ENCODE data around the gene HOXC10. TPM values are rescaled to one million over a fixed set of nuclear protein-coding genes. Genes with fewer than 3 reads are reported as not detected.

HOXC10 gene
- total RNA-seq, 1 donor from 2014 or later, result not detected

DNA sequence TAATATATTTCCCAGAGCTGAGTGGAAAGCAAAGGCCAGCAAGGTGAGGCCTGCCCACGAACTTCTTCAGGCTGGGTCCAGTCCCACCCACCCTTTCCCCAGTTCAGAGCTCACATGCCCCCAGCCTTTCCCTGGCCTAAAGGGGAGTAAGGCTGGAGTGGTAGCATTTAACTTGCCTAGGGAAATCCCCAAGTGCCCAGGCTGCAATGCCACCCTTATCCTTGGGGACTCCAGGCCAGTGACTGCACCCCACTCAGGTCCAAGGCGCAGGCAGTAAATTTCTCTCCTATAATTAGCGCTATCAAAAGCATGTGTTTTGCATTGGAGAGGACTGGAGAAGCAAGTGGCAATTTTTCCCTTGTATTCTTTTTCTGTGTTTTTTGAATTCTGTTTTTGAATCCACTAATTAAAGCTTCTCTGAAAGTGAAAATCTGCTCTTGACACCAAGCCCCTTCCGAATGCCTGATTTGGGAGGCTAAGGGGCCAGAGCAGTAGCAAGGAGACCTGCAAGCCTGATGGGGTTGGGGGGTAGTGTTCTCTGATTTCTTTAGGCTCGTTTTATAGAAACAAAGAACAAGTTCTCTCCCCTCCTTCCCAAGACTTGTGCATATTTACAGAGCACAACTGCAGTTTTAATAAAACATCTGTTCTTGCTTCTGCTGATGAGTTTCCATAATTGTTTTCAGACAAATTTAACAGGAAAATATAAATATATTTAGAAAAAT, 39.8 kb downstream of the HOXC10 start:
- H3K36me3 Mint-ChIP-seq (ENCODE audit: unreplicated experiment), result no peaks in the 10 kb centered on the region
- no peak for DNase-seq

DNA sequence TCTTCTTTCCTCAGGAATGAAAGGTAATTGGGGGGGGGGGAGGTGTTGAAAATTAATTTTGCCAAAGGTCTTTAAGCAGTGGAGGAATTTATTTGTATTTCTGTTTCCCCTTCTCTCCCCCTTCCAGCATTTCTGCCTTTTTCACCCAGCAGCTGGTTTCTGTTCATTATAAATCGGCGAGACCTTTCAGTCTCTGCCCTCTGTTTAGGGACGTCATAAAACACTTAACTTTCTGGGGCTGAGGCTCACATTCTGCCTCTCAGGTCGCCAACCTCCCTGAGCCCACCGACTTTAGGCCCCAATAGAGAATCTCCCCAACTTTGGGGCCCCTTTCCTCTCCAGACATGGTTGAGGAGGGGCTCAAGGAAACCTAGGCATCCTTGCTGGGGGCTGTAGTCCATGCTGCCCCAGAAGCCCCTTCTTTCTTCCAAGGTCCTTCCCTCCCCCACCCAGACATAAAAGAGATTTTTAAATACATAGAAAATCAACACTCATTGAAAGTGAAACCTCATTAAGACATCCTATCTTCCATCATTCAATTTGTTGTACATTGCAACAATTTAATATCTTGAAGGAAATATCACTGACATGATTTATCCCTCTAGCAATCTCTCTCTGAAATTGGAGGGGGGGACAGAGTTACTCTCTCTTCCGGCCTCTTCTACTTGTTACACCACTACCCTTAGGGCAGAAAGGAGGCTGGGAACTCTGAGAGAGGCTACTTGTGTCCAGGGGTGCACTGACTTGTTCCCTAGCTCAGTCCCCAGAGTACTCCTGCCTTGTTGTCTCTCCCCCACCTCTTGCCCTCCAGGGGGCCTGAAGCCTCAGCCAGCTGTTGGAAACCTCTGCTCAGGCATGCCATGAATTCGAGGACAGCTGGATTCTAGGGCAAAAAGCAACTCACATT, 40.8 kb downstream of the HOXC10 start:
- Mint-ChIP-seq H3K27ac (ENCODE audit: unreplicated experiment) (no peak overlapping the region), H3K9me3 (ENCODE audit: unreplicated experiment) (peaks cover 2% of the 10 kb centered on the region), H3K27me3 (ENCODE audit: unreplicated experiment) (peaks cover 45% of the 10 kb centered on the region), H3K36me3 (ENCODE audit: unreplicated experiment) (no peaks in the 10 kb centered on the region), H3K4me1 (ENCODE audit: low read depth, unreplicated experiment) (peaks cover 4% of the 10 kb centered on the region), H3K4me3 (ENCODE audit: unreplicated experiment) (no peak overlapping the region)
- DNase-seq, result no peak
- TF ChIP-seq, protein P1, sequence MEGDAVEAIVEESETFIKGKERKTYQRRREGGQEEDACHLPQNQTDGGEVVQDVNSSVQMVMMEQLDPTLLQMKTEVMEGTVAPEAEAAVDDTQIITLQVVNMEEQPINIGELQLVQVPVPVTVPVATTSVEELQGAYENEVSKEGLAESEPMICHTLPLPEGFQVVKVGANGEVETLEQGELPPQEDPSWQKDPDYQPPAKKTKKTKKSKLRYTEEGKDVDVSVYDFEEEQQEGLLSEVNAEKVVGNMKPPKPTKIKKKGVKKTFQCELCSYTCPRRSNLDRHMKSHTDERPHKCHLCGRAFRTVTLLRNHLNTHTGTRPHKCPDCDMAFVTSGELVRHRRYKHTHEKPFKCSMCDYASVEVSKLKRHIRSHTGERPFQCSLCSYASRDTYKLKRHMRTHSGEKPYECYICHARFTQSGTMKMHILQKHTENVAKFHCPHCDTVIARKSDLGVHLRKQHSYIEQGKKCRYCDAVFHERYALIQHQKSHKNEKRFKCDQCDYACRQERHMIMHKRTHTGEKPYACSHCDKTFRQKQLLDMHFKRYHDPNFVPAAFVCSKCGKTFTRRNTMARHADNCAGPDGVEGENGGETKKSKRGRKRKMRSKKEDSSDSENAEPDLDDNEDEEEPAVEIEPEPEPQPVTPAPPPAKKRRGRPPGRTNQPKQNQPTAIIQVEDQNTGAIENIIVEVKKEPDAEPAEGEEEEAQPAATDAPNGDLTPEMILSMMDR (IDR thresholded peaks at IDR 0.05; ENCODE audit: partially characterized antibody, unreplicated experiment), result no peak

More for the DNA sequence above, 39.8 kb downstream of the HOXC10 start:
- H3K4me1 Mint-ChIP-seq (ENCODE audit: low read depth, unreplicated experiment), result peaks cover 3% of the 10 kb centered on the region
- H3K9me3 Mint-ChIP-seq (ENCODE audit: unreplicated experiment), result peaks cover 2% of the 10 kb centered on the region
- H3K27me3 Mint-ChIP-seq (ENCODE audit: unreplicated experiment), result peaks cover 48% of the 10 kb centered on the region
- H3K27ac Mint-ChIP-seq (ENCODE audit: unreplicated experiment), result no peak overlapping the region
- H3K4me3 Mint-ChIP-seq (ENCODE audit: unreplicated experiment), result no peak overlapping the region
- TF ChIP-seq, protein P1 (IDR thresholded peaks at IDR 0.05; ENCODE audit: partially characterized antibody, unreplicated experiment), result no peak

DNA sequence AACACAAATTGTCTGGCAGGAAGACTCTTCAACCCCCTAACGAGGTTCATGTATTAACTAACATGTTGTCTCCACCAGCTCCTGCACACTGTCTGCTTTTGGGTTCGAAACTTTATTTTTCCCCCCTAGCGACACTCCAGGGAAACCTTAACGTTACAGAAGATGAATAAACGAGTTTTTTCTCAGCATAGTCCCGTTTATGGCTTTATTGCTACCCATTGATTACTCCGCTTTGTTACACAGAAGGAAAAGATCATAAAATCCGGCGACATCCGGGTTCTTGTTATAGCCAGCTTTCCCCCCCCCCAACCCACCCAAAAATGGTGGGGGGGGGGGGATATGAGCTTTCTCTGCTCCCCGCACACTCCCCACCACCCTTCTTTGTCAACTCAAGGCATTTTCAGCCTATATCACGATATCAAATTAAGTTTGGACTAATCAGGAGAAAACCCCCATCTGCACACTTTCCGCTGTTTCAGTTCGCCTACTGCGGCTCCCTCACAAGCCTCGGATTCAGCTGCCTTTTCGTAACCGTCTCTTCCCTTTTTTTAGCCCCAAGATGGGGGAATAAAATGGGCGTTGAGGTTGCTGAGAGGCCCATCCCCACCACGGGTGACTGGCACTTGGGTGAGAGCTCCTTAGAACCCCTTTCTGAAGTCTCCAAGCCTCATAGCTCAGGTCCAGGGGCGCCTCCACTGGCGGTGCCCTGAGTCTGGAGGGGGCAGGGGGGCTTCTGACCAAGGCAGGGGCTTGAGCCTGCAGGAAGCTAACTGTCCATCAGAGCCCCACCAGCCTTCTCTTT, 41.9 kb downstream of the HOXC10 start:
- peaks cover 39% of the 10 kb centered on the region for H3K27me3 Mint-ChIP-seq (ENCODE audit: unreplicated experiment)
- peaks cover 2% of the 10 kb centered on the region for H3K9me3 Mint-ChIP-seq (ENCODE audit: unreplicated experiment)
- peaks cover 4% of the 10 kb centered on the region for H3K4me1 Mint-ChIP-seq (ENCODE audit: low read depth, unreplicated experiment)
- TF ChIP-seq, protein P1 (IDR thresholded peaks at IDR 0.05; ENCODE audit: partially characterized antibody, unreplicated experiment), result no peak
- H3K27ac Mint-ChIP-seq (ENCODE audit: unreplicated experiment), result no peak overlapping the region
- H3K4me3 Mint-ChIP-seq (ENCODE audit: unreplicated experiment), result no peak overlapping the region
- no peak for DNase-seq
- H3K36me3 Mint-ChIP-seq (ENCODE audit: unreplicated experiment), result no peaks in the 10 kb centered on the region

DNA sequence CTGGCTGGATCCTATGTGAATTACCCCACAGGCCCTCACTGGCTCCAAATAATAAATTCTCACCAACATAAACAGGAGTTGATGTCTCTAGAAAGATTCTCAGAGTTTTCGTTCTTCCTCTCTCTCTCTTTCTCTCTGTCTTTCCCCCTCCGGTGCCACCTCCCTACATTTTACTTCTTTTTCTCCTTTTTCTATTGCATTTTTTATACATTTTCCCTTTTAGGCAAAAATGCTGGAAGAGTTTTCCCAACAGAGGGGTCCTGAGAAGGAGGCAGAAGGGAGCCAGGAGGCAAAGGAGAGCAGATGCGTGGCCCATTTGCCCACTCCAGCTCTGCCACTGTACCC, 42.5 kb downstream of the HOXC10 start:
- Mint-ChIP-seq H3K27ac (ENCODE audit: unreplicated experiment) (no peak overlapping the region), H3K36me3 (ENCODE audit: unreplicated experiment) (no peaks in the 10 kb centered on the region), H3K9me3 (ENCODE audit: unreplicated experiment) (peaks cover 2% of the 10 kb centered on the region), H3K4me1 (ENCODE audit: low read depth, unreplicated experiment) (peaks cover 4% of the 10 kb centered on the region), H3K4me3 (ENCODE audit: unreplicated experiment) (no peak overlapping the region), H3K27me3 (ENCODE audit: unreplicated experiment) (peaks cover 42% of the 10 kb centered on the region)
- TF ChIP-seq, protein P1 (IDR thresholded peaks at IDR 0.05; ENCODE audit: partially characterized antibody, unreplicated experiment), result no peak
- no peak for DNase-seq

Data from glutamatergic neuron (in vitro differentiated cells).